Hepatocyte (in vitro differentiated cells): ENCODE results near the gene CLINT1. TPM values are rescaled to one million over a fixed set of nuclear protein-coding genes. Genes with fewer than 3 reads are reported as not detected.

Experiments
- DNase-seq: peaks from one replicate; pipeline ENCODE4 v3.0.0-alpha.2; 2016; ENCODE audit warnings: low spot score
- H2AFZ ChIP-seq: fragments of 200-600 bp; sonication (generic); 2 replicates; pipeline ENCODE4 v1.6.0; 2016; ENCODE audit warnings: antibody characterized with exemption, mild to moderate bottlenecking
- H3K27ac ChIP-seq: fragments of 200-600 bp; sonication (generic); 2 replicates; pipeline ENCODE4 v1.5.1; 2016; ENCODE audit warnings: mild to moderate bottlenecking
- H3K27me3 ChIP-seq: fragments of 200-600 bp; sonication (generic); 2 replicates; pipeline ENCODE4 v1.6.1; 2016
- H3K36me3 ChIP-seq: fragments of 200-600 bp; sonication (generic); replicated peaks from 2 replicates; pipeline ENCODE4 v1.5.1; 2016; ENCODE audit warnings: low read depth; ENCODE audit not compliant: insufficient read depth
- H3K4me1 ChIP-seq: fragments of 200-600 bp; sonication (generic); 2 replicates; pipeline ENCODE4 v1.5.1; 2016; ENCODE audit warnings: mild to moderate bottlenecking, moderate library complexity; ENCODE audit not compliant: insufficient read depth
- H3K4me2 ChIP-seq: fragments of 200-600 bp; sonication (generic); 2 replicates; pipeline ENCODE4 v1.6.0; 2016
- H3K4me3 ChIP-seq: fragments of 200-600 bp; sonication (generic); 2 replicates; pipeline ENCODE4 v1.5.1; 2016; ENCODE audit warnings: mild to moderate bottlenecking
- H3K79me2 ChIP-seq: fragments of 200-600 bp; sonication (generic); 2 replicates; pipeline ENCODE4 v1.6.0; 2017; ENCODE audit warnings: mild to moderate bottlenecking
- H3K9me2 ChIP-seq: fragments of 200-600 bp; sonication (generic); replicated peaks from 2 replicates; pipeline ENCODE4 v1.6.0; 2017; ENCODE audit warnings: mild to moderate bottlenecking; ENCODE audit not compliant: insufficient read depth
- H3K9me3 ChIP-seq: fragments of 200-600 bp; sonication (generic); 2 replicates; pipeline ENCODE4 v1.5.1; 2016; ENCODE audit warnings: low read depth, mild to moderate bottlenecking
- H4K20me1 ChIP-seq: fragments of 200-600 bp; sonication (generic); 2 replicates; pipeline ENCODE4 v1.6.0; 2016; ENCODE audit warnings: mild to moderate bottlenecking; ENCODE audit not compliant: insufficient read depth, poor library complexity, severe bottlenecking
- EZH2 ChIP-seq: fragments of 200-600 bp; sonication (generic); IDR thresholded peaks from 2 replicates; pipeline ENCODE4 v1.6.1; 2016; ENCODE audit warnings: antibody characterized with exemption, mild to moderate bottlenecking, borderline replicate concordance
- EZH2phosphoT487 ChIP-seq: fragments of 200-600 bp; sonication (generic); IDR thresholded peaks from one replicate; pipeline ENCODE4 v1.6.1; 2018; ENCODE audit warnings: antibody characterized with exemption, mild to moderate bottlenecking, low read depth, moderate library complexity; ENCODE audit not compliant: unreplicated experiment, severe bottlenecking
- WGBS: methylation state at CpG from one replicate; pipeline ENCODE4 v1.1.6; 2016; ENCODE audit warnings: low lambda C conversion rate; ENCODE audit errors: missing lambda C conversion rate; 5-methylcytosine and 5-hydroxymethylcytosine counted together
- polyA plus RNA-seq: library from polyadenylated mRNA; unstranded; fragments of >200 nt; fragmentation: Nextera tagmentation; extraction: Ambion mirVana; gene quantifications from 2 replicates; pipeline ENCODE4 v1.2.1, GENCODE V29; 2016
- total RNA-seq: library from RNA; depleted of rRNA; stranded (reverse); fragments of >200 nt; gene quantifications from 2 replicates; pipeline ENCODE4 v1.2.3, GENCODE V29; 2014
- TF ChIP-seq, protein P1 (sequence below): fragments of 200-600 bp; sonication (generic); IDR thresholded peaks from 2 replicates; pipeline ENCODE4 v1.5.1; 2016; ENCODE audit warnings: antibody characterized with exemption, mild to moderate bottlenecking; ENCODE audit not compliant: poor library complexity

Gene CLINT1
- total and polyA plus RNA-seq, 2 experiments from 2014 or later = 78.0 to 129 TPM

- Histone ChIP-seq H3K4me2 (no peak overlapping the region), H3K36me3 (peaks cover 6% of the 10 kb centered on the region), H3K79me2 (no peaks in the 10 kb centered on the region), H3K4me3 (no peak overlapping the region), H3K4me1 (no peaks in the 10 kb centered on the region), H3K27me3 (no peaks in the 10 kb centered on the region), H3K27ac (no peak overlapping the region), H3K9me3 (no peaks in the 10 kb centered on the region), H2AFZ (no peak overlapping the region), H4K20me1 (no peaks in the 10 kb centered on the region), H3K9me2 (no peaks in the 10 kb centered on the region)
- WGBS = 95% methylated on average over 2 of the region's 2 CpGs
- no peak for DNase-seq
- TF ChIP-seq, protein P1, sequence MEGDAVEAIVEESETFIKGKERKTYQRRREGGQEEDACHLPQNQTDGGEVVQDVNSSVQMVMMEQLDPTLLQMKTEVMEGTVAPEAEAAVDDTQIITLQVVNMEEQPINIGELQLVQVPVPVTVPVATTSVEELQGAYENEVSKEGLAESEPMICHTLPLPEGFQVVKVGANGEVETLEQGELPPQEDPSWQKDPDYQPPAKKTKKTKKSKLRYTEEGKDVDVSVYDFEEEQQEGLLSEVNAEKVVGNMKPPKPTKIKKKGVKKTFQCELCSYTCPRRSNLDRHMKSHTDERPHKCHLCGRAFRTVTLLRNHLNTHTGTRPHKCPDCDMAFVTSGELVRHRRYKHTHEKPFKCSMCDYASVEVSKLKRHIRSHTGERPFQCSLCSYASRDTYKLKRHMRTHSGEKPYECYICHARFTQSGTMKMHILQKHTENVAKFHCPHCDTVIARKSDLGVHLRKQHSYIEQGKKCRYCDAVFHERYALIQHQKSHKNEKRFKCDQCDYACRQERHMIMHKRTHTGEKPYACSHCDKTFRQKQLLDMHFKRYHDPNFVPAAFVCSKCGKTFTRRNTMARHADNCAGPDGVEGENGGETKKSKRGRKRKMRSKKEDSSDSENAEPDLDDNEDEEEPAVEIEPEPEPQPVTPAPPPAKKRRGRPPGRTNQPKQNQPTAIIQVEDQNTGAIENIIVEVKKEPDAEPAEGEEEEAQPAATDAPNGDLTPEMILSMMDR = no peak
- TF ChIP-seq EZH2phosphoT487 (no peak), EZH2 (no peak)
Measured at GRCh38 chr5:157808043-157808442, 50.9 kb downstream of the CLINT1 start.

DNA sequence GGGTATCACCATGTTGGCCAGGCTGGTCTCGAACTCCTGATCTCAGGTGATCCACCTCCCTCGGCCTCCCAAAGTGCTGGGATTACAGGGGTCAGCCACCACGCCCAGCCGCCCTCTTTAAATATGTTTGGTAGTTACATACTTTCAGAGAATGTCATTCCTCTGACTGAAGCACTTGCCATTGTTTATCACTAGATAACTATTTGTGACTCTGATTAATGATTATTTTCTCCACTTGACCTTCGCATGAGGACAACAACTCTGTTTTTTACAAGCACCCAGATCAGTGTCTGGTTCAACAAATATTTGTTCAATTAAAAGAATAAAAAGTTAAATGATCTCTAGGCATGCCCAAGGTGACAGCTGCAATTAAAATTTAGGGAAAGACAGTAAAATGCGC is 56.2 kb downstream of the CLINT1 start:
- H3K4me1 ChIP-seq = no peaks in the 10 kb centered on the region
- WGBS = 94% methylated on average over 6 of the region's 6 CpGs
- no peaks in the 10 kb centered on the region for H3K27me3 ChIP-seq
- H3K4me3 ChIP-seq = no peak overlapping the region
- no peaks in the 10 kb centered on the region for H3K9me2 ChIP-seq
- H2AFZ ChIP-seq = no peak overlapping the region
- TF ChIP-seq EZH2 (no peak), EZH2phosphoT487 (no peak)
- TF ChIP-seq, protein P1 = no peak
- H4K20me1 ChIP-seq = no peaks in the 10 kb centered on the region
- H3K4me2 ChIP-seq = no peak overlapping the region
- H3K27ac ChIP-seq = no peak overlapping the region
- no peak for DNase-seq
- no peaks in the 10 kb centered on the region for H3K9me3 ChIP-seq
- H3K79me2 ChIP-seq = no peaks in the 10 kb centered on the region
- peaks cover 6% of the 10 kb centered on the region for H3K36me3 ChIP-seq

GRCh38 chr5:157800137-157800536 is 58.8 kb downstream of the CLINT1 start:
- H3K9me3 ChIP-seq = no peaks in the 10 kb centered on the region
- no peak overlapping the region for H3K4me2 ChIP-seq
- H3K4me3 ChIP-seq = no peak overlapping the region
- H4K20me1 ChIP-seq = no peaks in the 10 kb centered on the region
- WGBS = 87% methylated on average over 1 of the region's 1 CpG
- no peaks in the 10 kb centered on the region for H3K9me2 ChIP-seq
- H3K36me3 ChIP-seq = no peaks in the 10 kb centered on the region
- no peaks in the 10 kb centered on the region for H3K27me3 ChIP-seq
- H2AFZ ChIP-seq = no peak overlapping the region
- H3K79me2 ChIP-seq = no peaks in the 10 kb centered on the region
- no peaks in the 10 kb centered on the region for H3K4me1 ChIP-seq
- no peak overlapping the region for H3K27ac ChIP-seq
- DNase-seq = no peak
- no peak for TF ChIP-seq EZH2
- TF ChIP-seq, protein P1 = no peak

GRCh38 chr5:157799578-157799977 is 59.4 kb downstream of the CLINT1 start:
- no peaks in the 10 kb centered on the region for H4K20me1 ChIP-seq
- no peaks in the 10 kb centered on the region for H3K9me3 ChIP-seq
- H3K27me3 ChIP-seq = no peaks in the 10 kb centered on the region
- no peaks in the 10 kb centered on the region for H3K79me2 ChIP-seq
- no peak overlapping the region for H3K4me3 ChIP-seq
- no peak overlapping the region for H3K27ac ChIP-seq
- no peaks in the 10 kb centered on the region for H3K9me2 ChIP-seq
- no peak overlapping the region for H3K4me2 ChIP-seq
- no peaks in the 10 kb centered on the region for H3K4me1 ChIP-seq
- no peaks in the 10 kb centered on the region for H3K36me3 ChIP-seq
- TF ChIP-seq, protein P1 = no peak
- no peak for TF ChIP-seq EZH2phosphoT487
- TF ChIP-seq EZH2 = no peak
- no peak overlapping the region for H2AFZ ChIP-seq
- no peak for DNase-seq
- 95% methylated on average over 1 of the region's 1 CpG for WGBS
